Measurements from ENCODE around the gene TUBB1.

The TUBB1 gene

GRCh38 chr20:59002388-59002787 is 16.8 kb upstream of the TUBB1 start:
- H3K27ac ChIP-seq (ENCODE audit: low read length): no peak overlapping the region
- H4K20me1 ChIP-seq (ENCODE audit: insufficient read depth, low read length): peaks cover 18% of the 10 kb centered on the region
- peaks cover 15% of the 10 kb centered on the region for H3K4me1 ChIP-seq (ENCODE audit: insufficient read depth, low read length)
- no peak overlapping the region for H3K4me2 ChIP-seq (ENCODE audit: insufficient read depth, low read length)
- no peaks in the 10 kb centered on the region for H3K27me3 ChIP-seq (ENCODE audit: insufficient read depth, low read length, poor library complexity)
- H3K9ac ChIP-seq (ENCODE audit: low read depth, low read length): no peak overlapping the region
- TF ChIP-seq CTCF (IDR thresholded peaks at IDR 0.05; ENCODE audit: borderline replicate concordance, extremely low read depth, low read length, poor library complexity, severe bottlenecking) (no peak), EZH2 (IDR thresholded peaks at IDR 0.05; ENCODE audit: borderline replicate concordance, low read depth, low read length, severe bottlenecking) (no peak)
- no peaks in the 10 kb centered on the region for H3K36me3 ChIP-seq (ENCODE audit: insufficient read depth, low read length)
- no peaks in the 10 kb centered on the region for H3K9me3 ChIP-seq (ENCODE audit: insufficient read depth, low read length, severe bottlenecking)
- H3K79me2 ChIP-seq (ENCODE audit: insufficient read depth, low read length): no peaks in the 10 kb centered on the region
- ATAC-seq (ENCODE audit: insufficient read depth, low read depth): no peak
- no peak overlapping the region for H3K4me3 ChIP-seq (ENCODE audit: low read depth in 1 of 2, low read length in 2 of 2)
- H2AFZ ChIP-seq (ENCODE audit: low read depth, low read length): no peak overlapping the region
- DNase-seq: no peak

GRCh38 chr20:59002874-59003399 is 16.3 kb upstream of the TUBB1 start:
- Histone ChIP-seq H3K9me3 (ENCODE audit: insufficient read depth, low read length, severe bottlenecking) (no peaks in the 10 kb centered on the region), H4K20me1 (ENCODE audit: insufficient read depth, low read length) (peaks cover 18% of the 10 kb centered on the region), H3K27me3 (ENCODE audit: insufficient read depth, low read length, poor library complexity) (no peaks in the 10 kb centered on the region), H3K4me3 (ENCODE audit: low read depth in 1 of 2, low read length in 2 of 2) (no peak overlapping the region), H3K79me2 (ENCODE audit: insufficient read depth, low read length) (no peaks in the 10 kb centered on the region), H3K4me2 (ENCODE audit: insufficient read depth, low read length) (no peak overlapping the region), H3K27ac (ENCODE audit: low read length) (no peak overlapping the region), H3K36me3 (ENCODE audit: insufficient read depth, low read length) (no peaks in the 10 kb centered on the region), H3K9ac (ENCODE audit: low read depth, low read length) (no peak overlapping the region), H2AFZ (ENCODE audit: low read depth, low read length) (no peak overlapping the region), H3K4me1 (ENCODE audit: insufficient read depth, low read length) (peaks cover 15% of the 10 kb centered on the region)
- TF ChIP-seq EZH2 (IDR thresholded peaks at IDR 0.05; ENCODE audit: borderline replicate concordance, low read depth, low read length, severe bottlenecking): no peak
- no peak for TF ChIP-seq CTCF (IDR thresholded peaks at IDR 0.05; ENCODE audit: borderline replicate concordance, extremely low read depth, low read length, poor library complexity, severe bottlenecking)
- DNase-seq: no peak
- no peak for ATAC-seq (ENCODE audit: insufficient read depth, low read depth)

GRCh38 chr20:59003836-59004492 is 15.3 kb upstream of the TUBB1 start:
- Histone ChIP-seq H3K9ac (ENCODE audit: low read depth, low read length) (no peak overlapping the region), H3K27ac (ENCODE audit: low read length) (no peak overlapping the region)

More at GRCh38 chr20:59003836-59004492, 15.3 kb upstream of the TUBB1 start:
- no peaks in the 10 kb centered on the region for H3K79me2 ChIP-seq (ENCODE audit: insufficient read depth, low read length)
- no peak overlapping the region for H2AFZ ChIP-seq (ENCODE audit: low read depth, low read length)
- H3K4me1 ChIP-seq (ENCODE audit: insufficient read depth, low read length): peaks cover 15% of the 10 kb centered on the region
- no peak for ATAC-seq (ENCODE audit: insufficient read depth, low read depth)
- H3K4me2 ChIP-seq (ENCODE audit: insufficient read depth, low read length): no peak overlapping the region
- no peak overlapping the region for H3K4me3 ChIP-seq (ENCODE audit: low read depth in 1 of 2, low read length in 2 of 2)
- no peaks in the 10 kb centered on the region for H3K27me3 ChIP-seq (ENCODE audit: insufficient read depth, low read length, poor library complexity)
- peaks cover 18% of the 10 kb centered on the region for H4K20me1 ChIP-seq (ENCODE audit: insufficient read depth, low read length)
- TF ChIP-seq EZH2 (IDR thresholded peaks at IDR 0.05; ENCODE audit: borderline replicate concordance, low read depth, low read length, severe bottlenecking) (no peak), CTCF (IDR thresholded peaks at IDR 0.05; ENCODE audit: borderline replicate concordance, extremely low read depth, low read length, poor library complexity, severe bottlenecking) (no peak)
- no peaks in the 10 kb centered on the region for H3K9me3 ChIP-seq (ENCODE audit: insufficient read depth, low read length, severe bottlenecking)
- DNase-seq: no peak
- H3K36me3 ChIP-seq (ENCODE audit: insufficient read depth, low read length): no peaks in the 10 kb centered on the region

Measured in DND-41 (cell line).